ENCODE data around the gene PLEKHO2.

The PLEKHO2 gene

GRCh38 chr15:64915518-64916227 lies 74.0 kb downstream of the PLEKHO2 start:
- Mint-ChIP-seq H3K4me1 (peaks cover 6% of the 10 kb centered on the region), H3K27me3 (no peaks in the 10 kb centered on the region), H3K27ac (no peak overlapping the region), H3K9me3 (no peaks in the 10 kb centered on the region), H3K36me3 (peaks cover 2% of the 10 kb centered on the region), H3K4me3 (no peak overlapping the region)
- DNase-seq (ENCODE audit: low spot score in 2 of 2) = no peak
- ATAC-seq (ENCODE audit: low read depth) = no peak

- Mint-ChIP-seq H3K27ac (no peak overlapping the region), H3K4me3 (no peak overlapping the region), H3K36me3 (peaks cover 2% of the 10 kb centered on the region), H3K9me3 (no peaks in the 10 kb centered on the region), H3K4me1 (peaks cover under 1% of the 10 kb centered on the region), H3K27me3 (no peaks in the 10 kb centered on the region)
- ATAC-seq (ENCODE audit: low read depth) = no peak
- DNase-seq (ENCODE audit: low spot score in 2 of 2) = no peak
Measured at GRCh38 chr15:64916365-64916764, 74.7 kb downstream of the PLEKHO2 start.

- Mint-ChIP-seq H3K27ac (no peak overlapping the region), H3K9me3 (no peaks in the 10 kb centered on the region), H3K4me1 (no peaks in the 10 kb centered on the region), H3K27me3 (no peaks in the 10 kb centered on the region), H3K4me3 (no peak overlapping the region), H3K36me3 (peaks cover 2% of the 10 kb centered on the region)
- ATAC-seq (ENCODE audit: low read depth) = no peak
- no peak for DNase-seq (ENCODE audit: low spot score in 2 of 2)
Measured at GRCh38 chr15:64917211-64917610, 75.5 kb downstream of the PLEKHO2 start.
